Measurements from ENCODE around the gene HNF4A.
A peak's percentile ranks its signal among the peaks of the same experiment; 100 is the strongest.

Gene HNF4A

GRCh38 chr20:44439318-44439717 lies 83.8 kb downstream of the HNF4A start:
- Histone ChIP-seq H2AK5ac (ENCODE audit: low read depth, low read length) (no peak overlapping the region), H3K18ac (ENCODE audit: low read length) (no peak overlapping the region), H3K79me1 (ENCODE audit: low read depth, low read length) (no peaks in the 10 kb centered on the region), H3K23ac (ENCODE audit: low read depth, low read length, poor library complexity) (no peak overlapping the region), H2BK5ac (ENCODE audit: low read length) (no peak overlapping the region), H2BK15ac (ENCODE audit: low read length) (no peak overlapping the region), H4K91ac (ENCODE audit: low read depth, low read length, poor library complexity) (no peak overlapping the region), H3K4me2 (ENCODE audit: insufficient read depth, low read length, poor library complexity, severe bottlenecking) (no peak overlapping the region), H2AFZ (ENCODE audit: low read length) (no peak overlapping the region), H3K4me3 (ENCODE audit: low read length in 2 of 2) (no peak overlapping the region), H2BK12ac (ENCODE audit: low read length) (no peak overlapping the region), H3K27me3 (ENCODE audit: control insufficient read depth in 3 of 3, insufficient read depth in 3 of 3, low read depth in 1 of 3, low read length in 3 of 3) (no peaks in the 10 kb centered on the region), H3K14ac (ENCODE audit: low read length) (no peak overlapping the region), H4K8ac (ENCODE audit: low read depth, low read length) (no peak overlapping the region), H3K4ac (ENCODE audit: low read length) (no peak overlapping the region), H3K4me1 (ENCODE audit: control insufficient read depth in 2 of 2, insufficient read depth in 1 of 2, low read depth in 1 of 2, low read length in 2 of 2) (no peaks in the 10 kb centered on the region), H3K9me3 (replicated peaks in 1 of 2; ENCODE audit: control insufficient read depth in 2 of 2, insufficient read depth in 1 of 2, low read depth in 1 of 2, low read length in 2 of 2) (no peaks in the 10 kb centered on the region), H2BK120ac (ENCODE audit: low read depth, low read length) (no peak overlapping the region), H3K27ac (replicated peaks; ENCODE audit: low read length) (no peak overlapping the region), H3K9ac (ENCODE audit: low read depth, low read length, poor library complexity) (no peak overlapping the region), H3K36me3 (replicated peaks in 1 of 2; ENCODE audit: control insufficient read depth in 2 of 2, insufficient read depth in 2 of 2, low read length in 2 of 2) (no peaks in the 10 kb centered on the region)
- DNase-seq (ENCODE audit: low spot score) = no peak
- WGBS, 2 donors (ENCODE audit: extremely low coverage in 2 of 2, insufficient read length in 2 of 2, insufficient replicate concordance in 1 of 2) = no CpG with 5 or more reads among the region's 2 CpGs

DNA sequence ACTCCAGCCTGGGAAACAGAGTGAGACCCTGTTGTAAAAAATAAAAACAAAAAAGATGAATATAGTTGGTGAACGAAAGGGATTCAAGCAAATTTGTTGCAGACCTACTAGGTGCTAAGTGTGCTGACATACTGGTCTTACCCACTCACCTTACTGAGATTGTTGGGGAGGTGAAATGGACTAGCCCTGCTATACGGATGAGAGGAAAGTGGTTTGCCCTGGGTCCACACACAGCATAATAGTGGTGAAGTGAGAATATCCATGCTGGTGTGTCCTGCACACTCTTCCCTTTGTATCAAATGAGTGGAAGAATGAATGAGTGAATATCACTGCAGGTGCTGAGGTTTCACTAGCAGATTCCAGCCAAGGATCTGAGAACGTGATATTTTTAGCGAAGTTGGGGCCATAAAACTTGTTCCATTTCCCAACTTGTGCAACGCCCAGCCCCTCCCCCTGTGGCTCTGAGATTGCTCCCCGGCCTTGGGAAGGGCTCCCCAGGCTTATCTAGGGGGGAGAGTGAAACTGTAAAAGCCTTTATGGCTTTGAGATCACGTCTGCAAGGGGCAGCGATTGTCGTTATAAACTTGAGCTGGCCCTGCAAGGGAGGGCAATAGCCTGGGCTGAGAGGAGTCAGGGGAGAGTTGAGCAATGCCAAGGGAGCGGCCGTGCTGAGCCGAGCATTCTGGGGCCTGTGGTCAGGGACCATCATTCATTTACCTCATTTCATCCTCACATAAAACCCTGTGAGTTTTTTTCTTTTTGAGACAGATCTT lies 87.0 kb downstream of the HNF4A start:
- Histone ChIP-seq H3K14ac (ENCODE audit: low read length) (no peak overlapping the region), H2AFZ (ENCODE audit: low read length) (no peak overlapping the region), H3K9me3 (replicated peaks in 1 of 2; ENCODE audit: control insufficient read depth in 2 of 2, insufficient read depth in 1 of 2, low read depth in 1 of 2, low read length in 2 of 2) (no peaks in the 10 kb centered on the region), H4K8ac (ENCODE audit: low read depth, low read length) (no peak overlapping the region), H3K27me3 (ENCODE audit: control insufficient read depth in 3 of 3, insufficient read depth in 3 of 3, low read depth in 1 of 3, low read length in 3 of 3) (no peaks in the 10 kb centered on the region), H2AK5ac (ENCODE audit: low read depth, low read length) (no peak overlapping the region), H2BK5ac (ENCODE audit: low read length) (no peak overlapping the region), H2BK12ac (ENCODE audit: low read length) (no peak overlapping the region), H3K4me3 (ENCODE audit: low read length in 2 of 2) (no peak overlapping the region), H2BK120ac (ENCODE audit: low read depth, low read length) (no peak overlapping the region), H2BK15ac (ENCODE audit: low read length) (no peak overlapping the region), H3K18ac (ENCODE audit: low read length) (no peak overlapping the region), H3K4me1 (ENCODE audit: control insufficient read depth in 2 of 2, insufficient read depth in 1 of 2, low read depth in 1 of 2, low read length in 2 of 2) (no peaks in the 10 kb centered on the region), H3K4me2 (ENCODE audit: insufficient read depth, low read length, poor library complexity, severe bottlenecking) (no peak overlapping the region), H3K36me3 (replicated peaks in 1 of 2; ENCODE audit: control insufficient read depth in 2 of 2, insufficient read depth in 2 of 2, low read length in 2 of 2) (no peaks in the 10 kb centered on the region), H4K91ac (ENCODE audit: low read depth, low read length, poor library complexity) (no peak overlapping the region), H3K9ac (ENCODE audit: low read depth, low read length, poor library complexity) (peak overlapping the region; percentile 57), H3K27ac (replicated peaks; ENCODE audit: low read length) (no peak overlapping the region), H3K23ac (ENCODE audit: low read depth, low read length, poor library complexity) (no peak overlapping the region), H3K4ac (ENCODE audit: low read length) (no peak overlapping the region), H3K79me1 (ENCODE audit: low read depth, low read length) (no peaks in the 10 kb centered on the region)
- no CpG with 5 or more reads among the region's 12 CpGs for WGBS, 2 donors (ENCODE audit: extremely low coverage in 2 of 2, insufficient read length in 2 of 2, insufficient replicate concordance in 1 of 2)
- no peak for DNase-seq (ENCODE audit: low spot score)

DNA sequence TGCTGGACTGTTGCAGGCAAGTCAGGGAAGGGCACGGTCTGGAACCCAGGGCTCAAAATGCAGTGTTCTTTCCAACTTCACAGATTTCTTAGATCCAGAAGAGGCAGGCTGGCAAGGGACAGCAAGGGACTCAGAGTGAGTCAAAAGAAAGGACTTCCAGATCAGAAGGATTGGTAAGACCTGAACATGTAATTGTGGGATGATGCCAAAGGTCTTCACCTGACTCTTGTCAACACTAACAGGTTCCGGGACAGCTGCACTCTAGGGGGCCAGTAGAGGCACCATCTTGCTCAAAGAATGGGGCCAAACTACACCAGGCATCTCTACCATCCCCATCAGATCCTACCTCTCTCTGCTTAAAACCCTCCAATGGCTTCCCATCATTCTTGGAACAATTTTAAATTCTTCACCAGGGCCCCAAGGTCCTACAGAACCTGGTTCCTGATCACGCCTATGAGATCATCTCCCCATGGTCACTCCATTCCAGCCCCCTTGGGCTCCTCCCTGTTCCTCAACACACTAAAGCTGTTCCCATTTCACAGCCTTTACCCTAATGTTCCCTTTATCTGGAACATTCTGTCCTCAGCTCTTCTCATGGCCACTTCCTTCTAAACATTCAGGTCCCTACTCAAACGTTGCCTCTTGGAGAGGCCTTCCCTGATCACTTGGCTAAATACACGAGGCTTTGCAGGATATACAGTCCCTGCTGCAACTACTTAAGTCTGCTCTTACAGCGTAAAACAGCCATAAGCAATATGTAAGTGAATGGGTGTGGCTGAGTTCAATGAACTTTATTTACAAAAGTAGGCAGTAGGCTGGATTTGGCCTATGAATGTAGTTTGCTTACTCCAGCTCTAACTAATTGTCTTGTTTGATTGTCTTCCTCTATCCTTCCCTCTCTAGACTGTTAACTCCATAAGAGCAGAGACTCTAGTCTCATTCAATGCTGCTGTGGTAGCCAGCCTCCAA lies 90.5 kb downstream of the HNF4A start:
- no peak overlapping the region for H3K27ac ChIP-seq (replicated peaks; ENCODE audit: low read length)
- H2BK15ac ChIP-seq (ENCODE audit: low read length) = no peak overlapping the region
- H3K9ac ChIP-seq (ENCODE audit: low read depth, low read length, poor library complexity) = no peak overlapping the region
- no CpG with 5 or more reads among the region's 6 CpGs for WGBS, 2 donors (ENCODE audit: extremely low coverage in 2 of 2, insufficient read length in 2 of 2, insufficient replicate concordance in 1 of 2)
- H4K91ac ChIP-seq (ENCODE audit: low read depth, low read length, poor library complexity) = no peak overlapping the region
- peaks cover 0 to 13% (median 0%) of the 10 kb centered on the region in 3 experiments for H3K27me3 ChIP-seq (ENCODE audit: control insufficient read depth in 3 of 3, insufficient read depth in 3 of 3, low read depth in 1 of 3, low read length in 3 of 3)
- H2AFZ ChIP-seq (ENCODE audit: low read length) = no peak overlapping the region
- no peaks in the 10 kb centered on the region for H3K9me3 ChIP-seq (replicated peaks in 1 of 2; ENCODE audit: control insufficient read depth in 2 of 2, insufficient read depth in 1 of 2, low read depth in 1 of 2, low read length in 2 of 2)
- H2BK5ac ChIP-seq (ENCODE audit: low read length) = no peak overlapping the region
- no peak overlapping the region for H3K18ac ChIP-seq (ENCODE audit: low read length)
- no peak overlapping the region for H2AK5ac ChIP-seq (ENCODE audit: low read depth, low read length)
- H3K4me3 ChIP-seq (ENCODE audit: low read length in 2 of 2) = peak overlapping the region in 1 of 2 donors; percentile 33
- no peak overlapping the region for H2BK120ac ChIP-seq (ENCODE audit: low read depth, low read length)
- H2BK12ac ChIP-seq (ENCODE audit: low read length) = no peak overlapping the region
- H3K4ac ChIP-seq (ENCODE audit: low read length) = no peak overlapping the region
- H3K4me1 ChIP-seq (ENCODE audit: control insufficient read depth in 2 of 2, insufficient read depth in 1 of 2, low read depth in 1 of 2, low read length in 2 of 2) = no peaks in the 10 kb centered on the region
- no peak overlapping the region for H3K4me2 ChIP-seq (ENCODE audit: insufficient read depth, low read length, poor library complexity, severe bottlenecking)
- no peak overlapping the region for H3K23ac ChIP-seq (ENCODE audit: low read depth, low read length, poor library complexity)
- H3K14ac ChIP-seq (ENCODE audit: low read length) = no peak overlapping the region
- no peak for DNase-seq (ENCODE audit: low spot score)
- no peaks in the 10 kb centered on the region for H3K79me1 ChIP-seq (ENCODE audit: low read depth, low read length)
- H3K36me3 ChIP-seq (replicated peaks in 1 of 2; ENCODE audit: control insufficient read depth in 2 of 2, insufficient read depth in 2 of 2, low read length in 2 of 2) = no peaks in the 10 kb centered on the region
- H4K8ac ChIP-seq (ENCODE audit: low read depth, low read length) = no peak overlapping the region

GRCh38 chr20:44447827-44448419 lies 92.4 kb downstream of the HNF4A start:
- Histone ChIP-seq H3K4me3 (ENCODE audit: low read length in 2 of 2) (peak overlapping the region in 1 of 2 donors; percentile 42), H2BK12ac (ENCODE audit: low read length) (no peak overlapping the region), H3K4me1 (ENCODE audit: control insufficient read depth in 2 of 2, insufficient read depth in 1 of 2, low read depth in 1 of 2, low read length in 2 of 2) (no peaks in the 10 kb centered on the region), H3K9me3 (replicated peaks in 1 of 2; ENCODE audit: control insufficient read depth in 2 of 2, insufficient read depth in 1 of 2, low read depth in 1 of 2, low read length in 2 of 2) (no peaks in the 10 kb centered on the region), H4K91ac (ENCODE audit: low read depth, low read length, poor library complexity) (no peak overlapping the region), H3K4ac (ENCODE audit: low read length) (no peak overlapping the region), H3K4me2 (ENCODE audit: insufficient read depth, low read length, poor library complexity, severe bottlenecking) (no peak overlapping the region), H3K36me3 (replicated peaks in 1 of 2; ENCODE audit: control insufficient read depth in 2 of 2, insufficient read depth in 2 of 2, low read length in 2 of 2) (no peaks in the 10 kb centered on the region), H3K14ac (ENCODE audit: low read length) (no peak overlapping the region), H3K9ac (ENCODE audit: low read depth, low read length, poor library complexity) (no peak overlapping the region), H3K27me3 (ENCODE audit: control insufficient read depth in 3 of 3, insufficient read depth in 3 of 3, low read depth in 1 of 3, low read length in 3 of 3) (peaks cover 0 to 15% (median 0%) of the 10 kb centered on the region in 3 experiments), H2AK5ac (ENCODE audit: low read depth, low read length) (no peak overlapping the region), H2BK5ac (ENCODE audit: low read length) (no peak overlapping the region), H3K27ac (replicated peaks; ENCODE audit: low read length) (no peak overlapping the region), H2BK120ac (ENCODE audit: low read depth, low read length) (no peak overlapping the region), H2AFZ (ENCODE audit: low read length) (no peak overlapping the region), H4K8ac (ENCODE audit: low read depth, low read length) (no peak overlapping the region), H3K23ac (ENCODE audit: low read depth, low read length, poor library complexity) (no peak overlapping the region), H3K18ac (ENCODE audit: low read length) (no peak overlapping the region), H2BK15ac (ENCODE audit: low read length) (no peak overlapping the region), H3K79me1 (ENCODE audit: low read depth, low read length) (no peaks in the 10 kb centered on the region)
- no peak for DNase-seq (ENCODE audit: low spot score)
- WGBS, 2 donors (ENCODE audit: extremely low coverage in 2 of 2, insufficient read length in 2 of 2, insufficient replicate concordance in 1 of 2) = no CpG with 5 or more reads among the region's 3 CpGs

Data from neuronal stem cell (in vitro differentiated cells).